CD8-positive, alpha-beta memory T cell (primary cell): Measurements from ENCODE around the gene GBE1. TPM values are rescaled to one million over a fixed set of nuclear protein-coding genes. Genes with fewer than 3 reads are reported as not detected.
"Not testable (repeated sequence)": the region's sequence is repeated elsewhere in the genome, so short reads cannot be mapped to it uniquely, and the experiment has no call there.

Experiments
- CTCF ChIA-PET: fragments of 350-600 bp; sonication (Branson Sonifier 250); formaldehyde crosslinking; loops from one replicate; lab custom pipeline; 2021; ENCODE audit warnings: antibody characterized with exemption; lab: Charles Lee
- POLR2A ChIA-PET: fragments of 350-600 bp; sonication (Branson Sonifier 250); formaldehyde crosslinking; loops from one replicate; lab custom pipeline; 2021; ENCODE audit warnings: antibody characterized with exemption; lab: Charles Lee
- DNase-seq, 5 donors: peaks; one replicate each; pipeline versions ENCODE4 v3.0.0 to v3.0.0-alpha.2; 2020 to 2022; ENCODE audit warnings: mixed read lengths in 1 of 5
- H3K27ac ChIP-seq: one replicate; pipeline ENCODE4 v1.7.0; 2013; ENCODE audit warnings: low read depth, mild to moderate bottlenecking, low read length, moderate library complexity
- H3K27me3 ChIP-seq: 2 replicates; pipeline ENCODE4 v1.7.0; 2013; ENCODE audit warnings: low read length, mild to moderate bottlenecking; ENCODE audit not compliant: insufficient read depth, poor library complexity, severe bottlenecking
- H3K36me3 ChIP-seq: 2 replicates; pipeline ENCODE4 v1.7.0; 2013; ENCODE audit warnings: mild to moderate bottlenecking, low read length, moderate library complexity; ENCODE audit not compliant: insufficient read depth
- H3K4me1 ChIP-seq: 2 replicates; pipeline ENCODE4 v1.7.0; 2013; ENCODE audit warnings: mild to moderate bottlenecking, low read length, moderate library complexity; ENCODE audit not compliant: insufficient read depth
- H3K4me3 ChIP-seq: 2 replicates; pipeline ENCODE4 v1.7.0; 2013; ENCODE audit warnings: mild to moderate bottlenecking, low read length
- H3K9me3 ChIP-seq: 2 replicates; pipeline ENCODE4 v1.7.0; 2013; ENCODE audit warnings: mild to moderate bottlenecking, low read length
- H3K27ac Mint-ChIP-seq, 8 donors: one replicate each; pipeline ENCODE4 v1.8.0; 2020 to 2021; ENCODE audit warnings: mixed read lengths in 8 of 8, mild to moderate bottlenecking in 6 of 8, inconsistent platforms in 3 of 8, moderate library complexity in 3 of 8
- H3K27me3 Mint-ChIP-seq, 2 donors: one replicate each; pipeline ENCODE4 v1.8.0; 2020 to 2021; ENCODE audit warnings: mixed read lengths in 2 of 2, mild to moderate bottlenecking in 1 of 2, moderate library complexity in 1 of 2
- H3K36me3 Mint-ChIP-seq, 3 donors: one replicate each; pipeline ENCODE4 v1.8.0; 2020 to 2021; ENCODE audit warnings: mixed read lengths in 3 of 3, inconsistent platforms in 1 of 3, mild to moderate bottlenecking in 1 of 3
- H3K4me1 Mint-ChIP-seq, 3 donors: one replicate each; pipeline ENCODE4 v1.8.0; 2020 to 2021; ENCODE audit warnings: mixed read lengths in 3 of 3, inconsistent platforms in 1 of 3, mild to moderate bottlenecking in 1 of 3
- H3K4me3 Mint-ChIP-seq, 7 donors: one replicate each; pipeline ENCODE4 v1.8.0; 2020 to 2021; ENCODE audit warnings: mixed read lengths in 7 of 7, mild to moderate bottlenecking in 6 of 7, moderate library complexity in 4 of 7, inconsistent platforms in 2 of 7
- H3K9me3 Mint-ChIP-seq, 5 donors: one replicate each; pipeline ENCODE4 v1.8.0; 2020 to 2022; ENCODE audit warnings: mixed read lengths in 5 of 5, mild to moderate bottlenecking in 3 of 5, moderate library complexity in 2 of 5, inconsistent platforms in 1 of 5
- polyA plus RNA-seq: library from polyadenylated mRNA; unstranded; fragments of 300-500 nt; fragmentation: Illumina TruSeq; gene quantifications from one replicate; pipeline ENCODE4 v1.2.3, GENCODE V29; 2021
- total RNA-seq, 2 experiments: library from RNA; stranded (reverse); gene quantifications; one replicate each; pipeline ENCODE4 v1.2.3, GENCODE V29; 2021

The GBE1 gene
- total and polyA plus RNA-seq, 3 experiments from 2014 or later, result 12.6 to 22.9 (median 22.5) TPM

DNA sequence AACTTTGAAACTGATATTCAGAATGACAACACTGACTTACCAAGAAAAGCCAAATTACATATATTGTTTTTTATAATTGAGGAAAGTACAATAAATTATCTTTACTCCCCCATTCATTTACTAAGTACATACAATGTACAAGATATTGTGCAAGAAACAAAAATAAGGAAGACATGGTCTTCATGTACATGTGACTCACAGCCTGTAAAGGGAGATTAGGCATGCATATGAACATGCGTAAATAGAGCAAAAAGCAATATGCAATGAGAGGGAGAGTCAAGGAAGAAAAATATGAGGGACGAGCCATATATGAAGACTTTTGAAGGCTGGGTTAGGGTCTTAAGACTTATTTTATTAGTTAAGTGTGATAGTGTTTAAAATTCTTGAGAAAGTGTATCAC is 258.4 kb downstream of the GBE1 start:
- Histone ChIP-seq H3K27ac (no peak overlapping the region), H3K36me3 (no peaks in the 10 kb centered on the region), H3K4me1 (no peaks in the 10 kb centered on the region), H3K4me3 (no peak overlapping the region), H3K27me3 (no peaks in the 10 kb centered on the region), H3K9me3 (no peaks in the 10 kb centered on the region)
- peaks cover 0 to 6% (median 0%) of the 10 kb centered on the region in 5 donors for H3K9me3 Mint-ChIP-seq
- POLR2A ChIA-PET, result no interaction called here
- DNase-seq, result no peak
- CTCF ChIA-PET, result no interaction called here
- no peak overlapping the region for H3K27ac Mint-ChIP-seq
- H3K36me3 Mint-ChIP-seq, result peaks cover 0 to 14% (median 2%) of the 10 kb centered on the region in 3 donors
- no peak overlapping the region for H3K4me3 Mint-ChIP-seq
- H3K4me1 Mint-ChIP-seq, result no peaks in the 10 kb centered on the region
- H3K27me3 Mint-ChIP-seq, result no peaks in the 10 kb centered on the region

DNA sequence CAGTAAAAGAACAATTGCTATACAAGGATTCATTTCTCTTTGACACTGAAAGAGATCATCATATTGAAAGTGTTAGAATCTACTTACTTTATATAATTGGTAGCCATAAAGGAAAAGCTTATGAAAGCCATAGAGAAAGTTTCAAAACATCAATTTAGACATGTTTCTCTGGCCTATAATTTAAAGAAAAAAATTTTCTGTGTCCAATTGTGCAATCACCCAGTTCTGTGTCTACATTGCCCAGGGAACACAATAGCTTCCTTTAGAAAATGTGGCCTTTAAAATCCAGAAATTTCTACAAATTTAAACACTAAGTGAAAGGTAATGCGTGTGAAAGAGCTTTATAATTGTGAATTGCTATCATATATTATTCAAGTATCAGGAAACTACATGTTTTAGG is 259.2 kb downstream of the GBE1 start:
- H3K36me3 ChIP-seq, result no peaks in the 10 kb centered on the region
- H3K4me1 ChIP-seq, result no peaks in the 10 kb centered on the region
- Mint-ChIP-seq H3K9me3 (peaks cover 0 to 6% (median 0%) of the 10 kb centered on the region in 5 donors), H3K36me3 (peaks cover 0 to 11% (median 2%) of the 10 kb centered on the region in 3 donors), H3K4me3 (no peak overlapping the region), H3K4me1 (no peaks in the 10 kb centered on the region), H3K27ac (no peak overlapping the region), H3K27me3 (no peaks in the 10 kb centered on the region)
- H3K9me3 ChIP-seq, result no peaks in the 10 kb centered on the region
- H3K4me3 ChIP-seq, result no peak overlapping the region
- ChIA-PET CTCF (no interaction called here), POLR2A (no interaction called here)
- H3K27ac ChIP-seq, result no peak overlapping the region
- H3K27me3 ChIP-seq, result no peaks in the 10 kb centered on the region
- DNase-seq, result no peak

- H3K4me1 ChIP-seq, result no peaks in the 10 kb centered on the region
- no peaks in the 10 kb centered on the region for H3K27me3 ChIP-seq
- no peak overlapping the region for H3K27ac ChIP-seq
- peaks cover 0 to 4% (median 0%) of the 10 kb centered on the region in 5 donors for H3K9me3 Mint-ChIP-seq
- no peak overlapping the region for H3K4me3 ChIP-seq
- CTCF ChIA-PET, result interaction anchor here (1.1 kb wide), 1 partner anchor 8 kb away, joined by 4 read pairs; no protein-coding TSS in a partner anchor
- DNase-seq, result no peak
- H3K9me3 ChIP-seq, result no peaks in the 10 kb centered on the region
- no peak overlapping the region for H3K4me3 Mint-ChIP-seq
- no peaks in the 10 kb centered on the region for H3K4me1 Mint-ChIP-seq
- H3K36me3 Mint-ChIP-seq, result peaks cover 0 to 4% (median 4%) of the 10 kb centered on the region in 3 donors
- POLR2A ChIA-PET, result no interaction called here
- no peak overlapping the region for H3K27ac Mint-ChIP-seq
- H3K27me3 Mint-ChIP-seq, result no peaks in the 10 kb centered on the region
- no peaks in the 10 kb centered on the region for H3K36me3 ChIP-seq
Measured at GRCh38 chr3:81500039-81500438, 261.4 kb downstream of the GBE1 start.

DNA sequence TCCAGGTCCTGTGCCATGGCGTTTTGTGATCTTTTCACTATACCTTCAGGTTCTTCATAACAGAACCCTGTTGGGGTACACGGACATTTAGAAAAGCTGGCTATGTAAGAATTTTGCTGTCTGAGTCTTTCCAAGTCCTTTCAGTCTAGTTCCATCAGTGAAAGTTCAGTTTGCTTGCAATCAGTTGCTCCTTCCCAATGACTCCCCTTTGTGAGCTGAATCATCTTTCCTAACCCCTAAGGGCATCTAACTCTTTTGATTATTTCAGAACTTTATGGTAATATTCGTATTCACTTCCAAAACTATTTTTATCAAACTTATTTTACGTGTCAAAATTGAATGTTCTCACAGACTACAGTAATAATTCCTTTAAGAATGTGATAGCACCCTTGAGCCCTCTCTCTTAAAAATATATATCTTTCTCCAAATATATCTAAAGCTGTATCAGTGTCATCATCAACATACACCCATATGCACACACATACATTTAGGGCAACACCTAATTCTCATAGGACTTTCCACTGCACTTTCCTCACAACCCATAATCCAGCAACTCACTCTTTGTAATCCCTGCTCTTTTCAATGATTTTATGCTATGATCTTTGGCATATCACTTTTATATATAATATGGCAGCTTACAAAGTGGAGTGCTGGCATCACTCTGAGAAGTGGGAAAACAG is 263.7 kb downstream of the GBE1 start:
- Histone ChIP-seq H3K36me3 (no peaks in the 10 kb centered on the region), H3K4me3 (no peak overlapping the region), H3K27ac (no peak overlapping the region), H3K9me3 (no peaks in the 10 kb centered on the region), H3K4me1 (no peaks in the 10 kb centered on the region), H3K27me3 (no peaks in the 10 kb centered on the region)
- peaks cover 0 to 2% (median 0%) of the 10 kb centered on the region in 3 donors for H3K36me3 Mint-ChIP-seq
- no peak overlapping the region for H3K27ac Mint-ChIP-seq
- ChIA-PET CTCF (no interaction called here), POLR2A (no interaction called here)
- DNase-seq, result no peak
- H3K27me3 Mint-ChIP-seq, result no peaks in the 10 kb centered on the region
- H3K9me3 Mint-ChIP-seq, result no peaks in the 10 kb centered on the region
- no peak overlapping the region for H3K4me3 Mint-ChIP-seq
- H3K4me1 Mint-ChIP-seq, result no peaks in the 10 kb centered on the region

DNA sequence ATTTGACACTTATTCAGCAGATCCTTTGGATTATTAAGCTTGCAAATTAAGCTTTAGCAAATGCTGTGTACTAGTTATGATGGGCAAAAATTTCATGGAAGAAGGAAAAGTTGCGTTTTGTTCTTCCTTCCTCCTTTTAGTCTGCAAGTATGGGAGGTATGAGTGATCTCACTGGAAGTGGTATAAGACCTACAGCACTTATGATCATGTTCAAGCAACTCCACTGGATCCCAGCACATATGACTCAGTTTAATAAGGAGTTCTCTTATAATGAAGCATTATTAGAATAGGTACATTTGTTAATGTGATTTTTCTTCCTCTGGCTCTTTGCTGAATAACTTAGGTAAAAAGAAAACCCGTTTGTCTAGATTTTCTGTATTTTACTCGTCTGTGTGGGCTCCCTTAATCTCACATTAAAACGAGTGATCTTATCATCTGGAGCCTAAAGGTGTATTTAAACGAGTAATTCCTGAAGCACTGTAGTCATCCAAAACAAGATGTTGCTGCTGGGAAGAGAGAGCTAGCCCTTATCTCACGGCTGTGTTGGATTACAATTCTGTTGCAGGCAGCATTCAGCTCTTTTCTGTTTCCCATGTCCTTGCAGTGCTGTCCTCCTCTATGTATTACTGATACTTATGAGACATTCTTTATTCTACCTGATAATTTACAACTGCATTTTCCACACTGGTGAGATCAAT is 264.9 kb downstream of the GBE1 start:
- no peak for DNase-seq
- Histone ChIP-seq H3K4me3 (no peak overlapping the region), H3K4me1 (no peaks in the 10 kb centered on the region), H3K27me3 (no peaks in the 10 kb centered on the region), H3K9me3 (no peaks in the 10 kb centered on the region), H3K27ac (no peak overlapping the region), H3K36me3 (no peaks in the 10 kb centered on the region)
- ChIA-PET CTCF (no interaction called here), POLR2A (no interaction called here)
- Mint-ChIP-seq H3K4me3 (no peak overlapping the region), H3K36me3 (peaks cover 0 to 2% (median 0%) of the 10 kb centered on the region in 3 donors), H3K4me1 (no peaks in the 10 kb centered on the region), H3K9me3 (no peaks in the 10 kb centered on the region), H3K27ac (no peak overlapping the region), H3K27me3 (no peaks in the 10 kb centered on the region)

GRCh38 chr3:81492471-81492870 is 269.0 kb downstream of the GBE1 start:
- H3K27me3 Mint-ChIP-seq, H3K4me1 Mint-ChIP-seq, H3K36me3 Mint-ChIP-seq, H3K27ac ChIP-seq, H3K4me1 ChIP-seq, H3K9me3 Mint-ChIP-seq, H3K27ac Mint-ChIP-seq, H3K9me3 ChIP-seq, H3K4me3 Mint-ChIP-seq, H3K36me3 ChIP-seq, H3K4me3 ChIP-seq, DNase-seq, POLR2A ChIA-PET, H3K27me3 ChIP-seq: not testable (repeated sequence)
- CTCF ChIA-PET, result interaction anchor here (1.7 kb wide), 1 partner anchor 8 kb away, joined by 4 read pairs; no protein-coding TSS in a partner anchor

- no peaks in the 10 kb centered on the region for H3K27me3 Mint-ChIP-seq
- H3K4me3 ChIP-seq, result no peak overlapping the region
- CTCF ChIA-PET, result interaction anchor here (1.7 kb wide), 1 partner anchor 9 kb away, joined by 4 read pairs; no protein-coding TSS in a partner anchor
- H3K9me3 ChIP-seq, result no peaks in the 10 kb centered on the region
- POLR2A ChIA-PET, result no interaction called here
- H3K36me3 ChIP-seq, result no peaks in the 10 kb centered on the region
- H3K36me3 Mint-ChIP-seq, result peaks cover 2 to 6% (median 2%) of the 10 kb centered on the region in 3 donors
- no peaks in the 10 kb centered on the region for H3K27me3 ChIP-seq
- peaks cover 0 to 4% (median 0%) of the 10 kb centered on the region in 3 donors for H3K4me1 Mint-ChIP-seq
- H3K4me3 Mint-ChIP-seq, result no peak overlapping the region
- no peak for DNase-seq
- H3K9me3 Mint-ChIP-seq, result peaks cover 0 to 2% (median 0%) of the 10 kb centered on the region in 5 donors
- no peak overlapping the region for H3K27ac ChIP-seq
- no peaks in the 10 kb centered on the region for H3K4me1 ChIP-seq
- no peak overlapping the region for H3K27ac Mint-ChIP-seq
Measured at GRCh38 chr3:81492040-81492439, 269.4 kb downstream of the GBE1 start.
